Amniotic stem cell (primary cell): ENCODE measurements around the gene ALOX12.
"Not testable (repeated sequence)": the region's sequence is repeated elsewhere in the genome, so short reads cannot be mapped to it uniquely, and the experiment has no call there.

Experiments
- DNase-seq: peaks from one replicate; lab custom pipeline; 2025; lab: John Stamatoyannopoulos, UW

ALOX12 gene

GRCh38 chr17:7046127-7046724 lies 50.4 kb downstream of the ALOX12 start:
- no peak for DNase-seq

GRCh38 chr17:7046725-7047397 lies 51.0 kb downstream of the ALOX12 start:
- not testable (repeated sequence) for DNase-seq

DNA sequence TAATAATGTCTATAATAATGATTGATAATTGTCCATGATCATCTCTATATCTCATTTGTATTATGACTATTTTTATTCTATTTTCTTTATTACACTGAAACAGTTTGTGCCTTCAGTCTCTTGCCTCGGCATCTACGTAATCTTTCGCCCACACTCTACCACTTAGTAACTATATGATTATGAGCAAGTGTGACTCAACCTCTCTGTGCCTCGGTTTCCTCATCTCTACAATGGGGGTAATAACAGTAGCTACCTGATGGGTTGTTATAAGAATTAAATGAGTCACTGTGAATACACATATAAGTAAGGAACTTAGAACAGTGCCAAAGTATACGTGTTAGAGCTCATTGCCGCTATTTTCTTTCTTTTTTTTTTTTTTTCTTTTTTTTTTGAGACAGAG lies 51.7 kb downstream of the ALOX12 start:
- no peak for DNase-seq

DNA sequence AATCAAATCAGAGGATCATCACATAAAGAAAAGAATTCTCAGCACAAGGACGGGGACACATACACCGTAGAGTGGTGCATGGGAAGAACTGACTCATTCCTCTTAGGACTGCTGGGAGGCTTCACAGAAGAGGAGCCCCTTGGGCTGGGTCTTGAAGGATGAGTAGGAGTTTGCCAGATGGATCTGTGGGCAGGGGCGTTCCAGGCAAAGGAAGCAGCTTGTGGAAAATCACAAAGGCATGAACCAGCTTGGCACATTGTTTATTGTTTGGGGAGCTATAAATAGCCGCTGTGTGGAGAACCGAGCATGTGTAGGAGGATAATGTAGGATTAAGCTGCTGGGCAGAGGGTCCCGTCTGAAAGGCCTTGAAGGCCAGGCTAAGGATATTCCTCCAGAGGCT lies 53.1 kb downstream of the ALOX12 start:
- no peak for DNase-seq

GRCh38 chr17:7050583-7050982 lies 54.7 kb downstream of the ALOX12 start:
- not testable (repeated sequence) for DNase-seq

GRCh38 chr17:7056386-7056785 lies 60.5 kb downstream of the ALOX12 start:
- no peak for DNase-seq

GRCh38 chr17:7058831-7059447 lies 63.1 kb downstream of the ALOX12 start:
- no peak for DNase-seq
